Activated CD4-positive, alpha-beta T cell treated with anti-CD3 and anti-CD28 coated beads, Interleukin-2, Interleukin-4, amounts not matched to agents 100 ng/mL and 50 ng/mL, durations not matched to agents 16 hours and 8 hours (primary cell): ENCODE measurements around the gene CTNND2.

ENCODE experiments used
- DNase-seq: peaks from one replicate; pipeline ENCODE4 v3.0.0-alpha.2; 2020; ENCODE audit warnings: low spot score

Gene CTNND2

GRCh38 chr5:11171236-11171635 is 733.0 kb downstream of the CTNND2 start:
- DNase-seq = no peak

DNA sequence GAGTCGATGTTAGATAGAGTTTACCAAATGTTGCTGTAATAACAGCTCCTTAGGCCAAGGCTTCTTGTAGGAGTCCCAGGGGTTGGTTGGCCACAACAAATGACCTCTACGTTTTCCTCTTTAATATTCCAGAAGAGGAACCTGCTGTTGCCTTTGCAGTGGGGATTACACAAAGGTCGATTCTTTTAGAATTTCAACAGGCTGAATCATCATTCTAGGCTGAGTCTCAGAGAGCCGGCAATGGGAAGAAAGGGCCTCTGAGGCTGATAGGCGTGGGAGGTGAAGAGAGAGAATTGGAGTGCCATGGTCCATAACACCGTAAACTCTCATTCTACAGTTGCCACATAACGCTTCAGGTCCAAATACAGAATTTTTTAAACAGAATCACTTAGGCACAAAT is 737.3 kb downstream of the CTNND2 start:
- no peak for DNase-seq

- DNase-seq = no peak
Observed at GRCh38 chr5:11164531-11165294, 739.5 kb downstream of the CTNND2 start.

- no peak for DNase-seq
Observed at GRCh38 chr5:11157132-11157531, 747.1 kb downstream of the CTNND2 start.

GRCh38 chr5:11153670-11154382 is 750.4 kb downstream of the CTNND2 start:
- no peak for DNase-seq

GRCh38 chr5:11152368-11152767 is 751.9 kb downstream of the CTNND2 start:
- DNase-seq = no peak

DNA sequence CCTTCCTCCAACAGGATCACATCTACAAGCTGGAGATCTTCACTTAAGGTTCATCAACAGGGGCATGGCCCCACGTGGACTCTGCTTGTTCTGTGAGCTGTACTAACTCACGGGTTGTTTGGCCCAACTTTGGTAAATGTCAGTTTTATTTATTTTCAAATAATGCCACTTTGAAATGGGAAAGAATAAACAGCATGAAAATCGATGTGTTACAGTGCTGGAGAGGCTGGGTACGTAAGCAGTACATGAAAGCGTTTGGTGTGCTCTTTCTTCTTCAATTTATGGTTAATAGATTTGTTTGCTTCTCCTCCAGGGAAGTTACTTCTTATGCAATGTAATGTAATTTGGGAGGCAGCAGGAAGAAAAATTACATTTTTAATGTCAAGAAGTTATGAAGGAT is 753.3 kb downstream of the CTNND2 start:
- DNase-seq = no peak

DNA sequence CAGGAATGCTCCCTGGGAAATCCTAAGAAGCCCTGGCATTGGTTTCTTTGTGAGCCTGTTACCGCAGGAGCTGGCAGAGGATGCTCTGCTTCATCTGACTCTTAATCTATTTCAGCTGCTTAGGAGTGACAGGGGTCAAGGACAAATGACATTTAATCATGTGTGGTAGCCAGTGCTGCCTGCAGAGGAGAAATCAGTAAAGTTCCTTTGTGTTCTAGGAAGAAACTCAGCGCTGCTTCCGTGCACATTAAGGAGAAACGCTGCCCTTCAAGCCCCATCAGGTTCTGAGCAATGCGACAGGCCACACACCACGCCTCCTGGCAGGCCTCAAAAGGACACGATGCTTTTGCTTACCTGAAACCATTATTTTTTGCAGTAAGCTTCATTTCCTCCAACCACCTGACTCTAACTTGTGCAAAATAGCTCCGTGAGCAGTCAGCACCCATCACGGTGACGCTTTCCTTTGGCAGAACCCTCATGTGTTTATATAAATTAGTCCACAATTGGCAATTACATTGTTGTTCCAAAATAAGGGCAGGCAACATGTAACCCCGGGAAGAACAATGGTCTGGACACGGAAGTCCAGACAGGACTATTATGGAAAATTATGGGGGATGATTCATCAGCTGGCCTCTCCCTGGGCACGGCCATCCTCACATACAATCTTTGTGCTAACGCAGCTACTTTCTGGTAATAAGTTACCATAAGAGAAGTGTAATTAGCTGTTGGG is 755.3 kb downstream of the CTNND2 start:
- DNase-seq = no peak

- no peak for DNase-seq
Observed at GRCh38 chr5:11146171-11146570, 758.1 kb downstream of the CTNND2 start.

- no peak for DNase-seq
Observed at GRCh38 chr5:11143456-11144267, 760.6 kb downstream of the CTNND2 start.

GRCh38 chr5:11139217-11139865 is 764.9 kb downstream of the CTNND2 start:
- no peak for DNase-seq

DNA sequence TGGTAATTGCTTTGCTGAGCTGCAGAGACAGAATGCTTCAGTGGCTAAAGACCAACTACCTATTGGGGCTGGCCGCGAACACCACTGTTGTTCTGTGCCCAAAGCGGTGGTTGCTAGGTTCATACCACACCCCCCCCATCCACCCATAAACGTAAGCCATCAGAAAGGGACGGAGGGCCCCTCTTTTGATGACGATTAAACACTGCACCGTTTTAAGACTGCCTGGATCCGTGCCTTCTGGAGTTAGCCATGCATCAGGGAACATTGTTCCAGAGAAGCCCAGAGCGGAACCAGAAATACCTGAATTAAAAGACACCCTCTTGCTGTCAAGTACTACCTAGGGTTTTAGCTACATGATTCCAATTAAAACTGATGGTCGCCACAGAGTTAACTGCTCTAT is 774.1 kb downstream of the CTNND2 start:
- no peak for DNase-seq

- DNase-seq = no peak
Observed at GRCh38 chr5:11128021-11128420, 776.2 kb downstream of the CTNND2 start.

GRCh38 chr5:11126844-11127243 is 777.4 kb downstream of the CTNND2 start:
- no peak for DNase-seq

DNA sequence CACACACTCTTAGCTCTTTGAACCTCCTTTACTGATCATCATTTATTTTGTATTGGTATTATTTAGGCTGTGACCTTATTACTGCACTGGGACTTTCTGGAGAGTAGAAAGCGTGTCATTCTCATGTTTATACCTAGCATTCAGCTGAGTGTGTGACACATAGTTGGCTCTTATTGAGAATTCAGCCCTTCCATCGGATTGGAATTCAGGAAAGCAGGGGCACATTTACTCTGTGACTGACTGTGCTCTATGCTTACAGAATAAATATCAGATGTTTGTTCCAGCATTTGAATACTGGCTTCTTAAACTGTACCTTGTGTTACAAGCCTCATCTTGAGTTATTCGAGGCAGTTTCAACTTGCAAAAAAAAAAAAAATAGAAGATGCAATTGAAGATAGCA is 782.4 kb downstream of the CTNND2 start:
- no peak for DNase-seq

DNA sequence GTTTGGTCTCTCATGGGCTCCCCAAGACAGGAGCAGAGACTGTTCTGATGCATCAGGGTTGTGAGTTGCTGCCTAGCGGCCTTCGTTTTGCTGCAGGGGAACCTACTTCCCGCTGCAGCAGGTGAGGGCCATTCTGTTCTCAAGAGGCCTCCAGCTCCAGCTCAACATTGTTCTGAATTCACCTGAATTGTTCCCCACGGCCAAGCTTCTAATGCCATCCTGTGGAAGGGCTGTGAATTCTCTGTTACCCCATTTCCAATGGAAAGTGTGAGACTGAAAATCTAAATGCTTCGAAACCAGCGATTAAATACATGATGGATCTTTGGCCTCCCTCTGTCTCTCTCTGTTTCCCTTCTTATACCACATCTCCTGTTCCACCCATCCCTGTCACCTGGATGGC is 794.1 kb downstream of the CTNND2 start:
- DNase-seq = no peak

GRCh38 chr5:11105696-11106095 is 798.5 kb downstream of the CTNND2 start:
- DNase-seq = no peak

- no peak for DNase-seq
Observed at GRCh38 chr5:11104651-11105112, 799.6 kb downstream of the CTNND2 start.

DNA sequence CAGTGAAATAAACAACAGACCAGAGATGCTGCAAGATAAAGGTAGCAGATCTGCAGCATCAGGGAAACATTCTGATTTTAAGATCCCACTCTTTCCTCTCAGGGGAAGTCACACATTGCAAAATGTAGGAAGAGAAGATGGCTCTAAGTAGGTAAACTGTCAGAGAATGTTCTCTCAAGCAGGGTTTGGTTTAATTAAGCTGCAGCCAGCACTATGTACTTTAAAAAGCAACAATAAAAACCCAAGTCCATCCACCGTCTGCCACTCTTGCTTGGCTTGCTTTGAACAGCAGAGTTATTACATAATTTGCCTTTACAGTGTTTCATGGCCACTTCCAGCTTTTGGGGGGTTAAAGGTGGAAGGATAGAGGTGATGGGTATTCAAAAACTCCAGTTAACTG is 800.0 kb downstream of the CTNND2 start:
- no peak for DNase-seq

- no peak for DNase-seq
Observed at GRCh38 chr5:11084111-11084510, 820.1 kb downstream of the CTNND2 start.

GRCh38 chr5:11082404-11082945 is 821.8 kb downstream of the CTNND2 start:
- no peak for DNase-seq
